Measurements from ENCODE around the gene DNAH5. TPM values are rescaled to one million over a fixed set of nuclear protein-coding genes. Genes with fewer than 3 reads are reported as not detected.

DNAH5 gene
- total RNA-seq, 4 donors from 2014 or later = 0.28 to 3.3 (median 0.44) TPM

GRCh38 chr5:13749766-13750165 is 194.7 kb downstream of the DNAH5 start:
- no peaks in the 10 kb centered on the region for H3K36me3 ChIP-seq
- TF ChIP-seq POLR2A (IDR thresholded peaks at IDR 0.05) = no peak
- TF ChIP-seq CTCF (IDR thresholded peaks at IDR 0.05) = no peak
- no peaks in the 10 kb centered on the region for H3K4me1 ChIP-seq
- H3K27me3 ChIP-seq = no peaks in the 10 kb centered on the region
- H3K27ac ChIP-seq = no peak overlapping the region
- H3K4me3 ChIP-seq = no peak overlapping the region
- no peaks in the 10 kb centered on the region for H3K9me3 ChIP-seq
- DNase-seq = no peak

GRCh38 chr5:13746026-13746425 is 198.5 kb downstream of the DNAH5 start:
- Histone ChIP-seq H3K4me3 (no peak overlapping the region), H3K27ac (no peak overlapping the region), H3K9me3 (no peaks in the 10 kb centered on the region), H3K4me1 (no peaks in the 10 kb centered on the region), H3K27me3 (no peaks in the 10 kb centered on the region), H3K36me3 (no peaks in the 10 kb centered on the region)
- TF ChIP-seq POLR2A (IDR thresholded peaks at IDR 0.05) = no peak
- no peak for TF ChIP-seq CTCF (IDR thresholded peaks at IDR 0.05)
- no peak for DNase-seq

- Histone ChIP-seq H3K4me3 (no peak overlapping the region), H3K27ac (no peak overlapping the region), H3K27me3 (no peaks in the 10 kb centered on the region), H3K4me1 (no peaks in the 10 kb centered on the region), H3K9me3 (no peaks in the 10 kb centered on the region), H3K36me3 (no peaks in the 10 kb centered on the region)
- no peak for TF ChIP-seq POLR2A (IDR thresholded peaks at IDR 0.05)
- no peak for DNase-seq
Observed at GRCh38 chr5:13745508-13745907, 199.0 kb downstream of the DNAH5 start.

GRCh38 chr5:13740471-13740870 is 204.0 kb downstream of the DNAH5 start:
- no peak for TF ChIP-seq CTCF (IDR thresholded peaks at IDR 0.05)
- TF ChIP-seq POLR2A (IDR thresholded peaks at IDR 0.05) = no peak
- Histone ChIP-seq H3K27me3 (no peaks in the 10 kb centered on the region), H3K4me1 (no peaks in the 10 kb centered on the region)

GRCh38 chr5:13739479-13739878 is 205.0 kb downstream of the DNAH5 start:
- Histone ChIP-seq H3K9me3 (no peaks in the 10 kb centered on the region), H3K27me3 (no peaks in the 10 kb centered on the region), H3K36me3 (no peaks in the 10 kb centered on the region), H3K4me3 (no peak overlapping the region), H3K27ac (no peak overlapping the region), H3K4me1 (no peaks in the 10 kb centered on the region)
- DNase-seq = no peak
- TF ChIP-seq CTCF (IDR thresholded peaks at IDR 0.05) (no peak), POLR2A (IDR thresholded peaks at IDR 0.05) (no peak)

More at GRCh38 chr5:13740471-13740870, 204.0 kb downstream of the DNAH5 start:
- no peaks in the 10 kb centered on the region for H3K9me3 ChIP-seq
- no peak overlapping the region for H3K27ac ChIP-seq
- H3K36me3 ChIP-seq = no peaks in the 10 kb centered on the region
- no peak for DNase-seq
- no peak overlapping the region for H3K4me3 ChIP-seq

GRCh38 chr5:13735691-13736090 is 208.8 kb downstream of the DNAH5 start:
- H3K4me1 ChIP-seq = no peaks in the 10 kb centered on the region
- TF ChIP-seq POLR2A (IDR thresholded peaks at IDR 0.05) = no peak
- TF ChIP-seq CTCF (IDR thresholded peaks at IDR 0.05) = no peak
- no peaks in the 10 kb centered on the region for H3K36me3 ChIP-seq
- H3K27me3 ChIP-seq = no peaks in the 10 kb centered on the region
- no peak for DNase-seq
- H3K27ac ChIP-seq = no peak overlapping the region
- no peak overlapping the region for H3K4me3 ChIP-seq
- H3K9me3 ChIP-seq = no peaks in the 10 kb centered on the region
